Measurements from ENCODE around the gene CCDC127. TPM values are rescaled to one million over a fixed set of nuclear protein-coding genes. Genes with fewer than 3 reads are reported as not detected.

The CCDC127 gene
- total and polyA plus RNA-seq, 2 donors (not counting 1 experiment from before 2014, with no cell fraction given), result 1.4 to 8.7 TPM

DNA sequence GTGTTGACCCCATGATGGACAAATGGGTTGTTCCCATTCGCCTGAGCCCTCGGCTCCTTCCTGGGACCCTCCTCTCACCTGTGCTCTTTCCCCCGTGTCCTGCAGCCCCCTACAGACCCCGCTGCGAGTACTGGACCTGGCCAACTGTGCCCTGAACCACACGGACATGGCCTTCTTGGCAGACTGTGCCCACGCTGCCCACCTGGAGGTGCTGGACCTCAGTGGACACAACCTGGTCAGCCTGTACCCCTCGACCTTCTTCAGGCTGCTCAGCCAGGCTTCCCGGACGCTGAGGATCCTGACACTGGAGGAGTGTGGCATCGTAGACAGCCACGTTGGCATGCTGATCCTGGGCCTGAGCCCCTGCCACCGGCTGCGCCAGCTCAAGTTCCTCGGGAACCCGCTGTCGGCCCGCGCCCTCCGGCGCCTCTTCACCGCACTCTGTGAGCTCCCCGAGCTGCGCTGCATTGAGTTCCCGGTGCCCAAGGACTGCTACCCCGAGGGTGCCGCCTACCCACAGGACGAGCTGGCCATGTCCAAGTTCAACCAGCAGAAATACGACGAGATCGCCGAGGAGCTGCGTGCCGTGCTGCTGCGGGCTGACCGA is 23.2 kb downstream of the CCDC127 start:
- H2AFZ ChIP-seq (ENCODE audit: insufficient read depth, low read depth, low read length, poor library complexity, severe bottlenecking), result no peak overlapping the region
- CTCF ChIA-PET, result no interaction called here
- no peak overlapping the region for H3K9ac ChIP-seq (ENCODE audit: low read length)
- no peak overlapping the region for H3K4me3 ChIP-seq (ENCODE audit: control extremely low read depth in 1 of 5, extremely low read depth in 1 of 5, insufficient read depth in 1 of 5, low read depth in 2 of 5, low read length in 4 of 5)
- no peaks in the 10 kb centered on the region for H3K9me3 ChIP-seq (ENCODE audit: control extremely low read depth in 1 of 3, control insufficient read depth in 2 of 3, insufficient read depth in 1 of 3, low read length in 2 of 3)
- 95% methylated on average over 36 of the region's 36 CpGs for WGBS (ENCODE audit: insufficient coverage)
- H3K27me3 ChIP-seq (replicated peaks in 1 of 4; ENCODE audit: control extremely low read depth in 1 of 4, control insufficient read depth in 3 of 4, insufficient read depth in 4 of 4, low read length in 3 of 4), result peaks cover 0 to 21% (median 0%) of the 10 kb centered on the region in 4 experiments
- no peak overlapping the region for H3K27ac Mint-ChIP-seq
- no peaks in the 10 kb centered on the region for H3K9me3 Mint-ChIP-seq (ENCODE audit: insufficient read depth)
- no peak overlapping the region for H3K27ac ChIP-seq (ENCODE audit: low read length in 2 of 2)
- H4K20me1 ChIP-seq (ENCODE audit: control insufficient read depth, insufficient read depth, low read length, poor library complexity, severe bottlenecking), result no peaks in the 10 kb centered on the region
- peaks cover 14% of the 10 kb centered on the region for H3K4me1 Mint-ChIP-seq
- POLR2A ChIA-PET, result no interaction called here
- H3K36me3 ChIP-seq (replicated peaks in 1 of 2; ENCODE audit: control extremely low read depth in 1 of 2, control insufficient read depth in 1 of 2, extremely low read depth in 1 of 2, insufficient read depth in 2 of 2, low read length in 1 of 2), result no peaks in the 10 kb centered on the region
- peaks cover 7% of the 10 kb centered on the region for H3K27me3 Mint-ChIP-seq
- no peak overlapping the region for H3K4me2 ChIP-seq (replicated peaks; ENCODE audit: low read depth, low read length, poor library complexity, severe bottlenecking)
- intact Hi-C loops (cut with micrococcal nuclease), result no loop called here
- ATAC-seq (ENCODE audit: low read depth) (no peak), DNase-seq (no peak)
- no peaks in the 10 kb centered on the region for H3K79me2 ChIP-seq (ENCODE audit: control insufficient read depth, insufficient read depth, low read length)
- H3K4me1 ChIP-seq (ENCODE audit: control insufficient read depth in 2 of 2, insufficient read depth in 2 of 2, low read length in 2 of 2), result peaks cover 10 to 11% of the 10 kb centered on the region in 2 donors
- no peak overlapping the region for H3K4me3 Mint-ChIP-seq
- TF ChIP-seq, protein P1, sequence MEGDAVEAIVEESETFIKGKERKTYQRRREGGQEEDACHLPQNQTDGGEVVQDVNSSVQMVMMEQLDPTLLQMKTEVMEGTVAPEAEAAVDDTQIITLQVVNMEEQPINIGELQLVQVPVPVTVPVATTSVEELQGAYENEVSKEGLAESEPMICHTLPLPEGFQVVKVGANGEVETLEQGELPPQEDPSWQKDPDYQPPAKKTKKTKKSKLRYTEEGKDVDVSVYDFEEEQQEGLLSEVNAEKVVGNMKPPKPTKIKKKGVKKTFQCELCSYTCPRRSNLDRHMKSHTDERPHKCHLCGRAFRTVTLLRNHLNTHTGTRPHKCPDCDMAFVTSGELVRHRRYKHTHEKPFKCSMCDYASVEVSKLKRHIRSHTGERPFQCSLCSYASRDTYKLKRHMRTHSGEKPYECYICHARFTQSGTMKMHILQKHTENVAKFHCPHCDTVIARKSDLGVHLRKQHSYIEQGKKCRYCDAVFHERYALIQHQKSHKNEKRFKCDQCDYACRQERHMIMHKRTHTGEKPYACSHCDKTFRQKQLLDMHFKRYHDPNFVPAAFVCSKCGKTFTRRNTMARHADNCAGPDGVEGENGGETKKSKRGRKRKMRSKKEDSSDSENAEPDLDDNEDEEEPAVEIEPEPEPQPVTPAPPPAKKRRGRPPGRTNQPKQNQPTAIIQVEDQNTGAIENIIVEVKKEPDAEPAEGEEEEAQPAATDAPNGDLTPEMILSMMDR (IDR thresholded peaks at IDR 0.05), result no peak
- no peak for TF ChIP-seq EZH2 (IDR thresholded peaks at IDR 0.05; ENCODE audit: borderline replicate concordance, insufficient read depth, low read depth, low read length, poor library complexity, severe bottlenecking)

- 96% methylated on average over 9 of the region's 15 CpGs for WGBS (ENCODE audit: insufficient coverage)
- TF ChIP-seq EZH2 (IDR thresholded peaks at IDR 0.05; ENCODE audit: borderline replicate concordance, insufficient read depth, low read depth, low read length, poor library complexity, severe bottlenecking), result no peak
- TF ChIP-seq, protein P1 (IDR thresholded peaks at IDR 0.05), result no peak
- H3K4me3 ChIP-seq (ENCODE audit: control extremely low read depth in 1 of 5, extremely low read depth in 1 of 5, insufficient read depth in 1 of 5, low read depth in 2 of 5, low read length in 4 of 5), result no peak overlapping the region
- H3K9me3 Mint-ChIP-seq (ENCODE audit: insufficient read depth), result no peaks in the 10 kb centered on the region
- no peak overlapping the region for H3K27ac ChIP-seq (ENCODE audit: low read length in 2 of 2)
- no peak for ATAC-seq (ENCODE audit: low read depth)
- no peaks in the 10 kb centered on the region for H3K36me3 ChIP-seq (replicated peaks in 1 of 2; ENCODE audit: control extremely low read depth in 1 of 2, control insufficient read depth in 1 of 2, extremely low read depth in 1 of 2, insufficient read depth in 2 of 2, low read length in 1 of 2)
- DNase-seq, result no peak
- H3K79me2 ChIP-seq (ENCODE audit: control insufficient read depth, insufficient read depth, low read length), result no peaks in the 10 kb centered on the region
- peaks cover 7% of the 10 kb centered on the region for H3K27me3 Mint-ChIP-seq
- POLR2A ChIA-PET, result no interaction called here
- H4K20me1 ChIP-seq (ENCODE audit: control insufficient read depth, insufficient read depth, low read length, poor library complexity, severe bottlenecking), result no peaks in the 10 kb centered on the region
- no peak overlapping the region for H3K9ac ChIP-seq (ENCODE audit: low read length)
- peaks cover 10 to 11% of the 10 kb centered on the region in 2 donors for H3K4me1 ChIP-seq (ENCODE audit: control insufficient read depth in 2 of 2, insufficient read depth in 2 of 2, low read length in 2 of 2)
- no peak overlapping the region for H3K27ac Mint-ChIP-seq
- peaks cover 14% of the 10 kb centered on the region for H3K4me1 Mint-ChIP-seq
- H3K4me2 ChIP-seq (replicated peaks; ENCODE audit: low read depth, low read length, poor library complexity, severe bottlenecking), result no peak overlapping the region
- CTCF ChIA-PET, result no interaction called here
- no peak overlapping the region for H3K4me3 Mint-ChIP-seq
- intact Hi-C loops (cut with micrococcal nuclease), result no loop called here
- no peak overlapping the region for H2AFZ ChIP-seq (ENCODE audit: insufficient read depth, low read depth, low read length, poor library complexity, severe bottlenecking)
- H3K9me3 ChIP-seq (ENCODE audit: control extremely low read depth in 1 of 3, control insufficient read depth in 2 of 3, insufficient read depth in 1 of 3, low read length in 2 of 3), result no peaks in the 10 kb centered on the region
- H3K27me3 ChIP-seq (replicated peaks in 1 of 4; ENCODE audit: control extremely low read depth in 1 of 4, control insufficient read depth in 3 of 4, insufficient read depth in 4 of 4, low read length in 3 of 4), result peaks cover 0 to 21% (median 0%) of the 10 kb centered on the region in 4 experiments
These were observed 23.9 kb downstream of the CCDC127 start for GRCh38 chr5:194102-194501.
